ENCODE data around the gene RPL39. TPM values are rescaled to one million over a fixed set of nuclear protein-coding genes. Genes with fewer than 3 reads are reported as not detected.
"Not testable (repeated sequence)": the region's sequence is repeated elsewhere in the genome, so short reads cannot be mapped to it uniquely, and the experiment has no call there.

RPL39 gene
- total RNA-seq, 1 donor from 2014 or later: 1,088 TPM

- TF ChIP-seq CTCF (IDR thresholded peaks at IDR 0.05; ENCODE audit: partially characterized antibody, unreplicated experiment): no peak
- H3K36me3 Mint-ChIP-seq (ENCODE audit: unreplicated experiment): no peaks in the 10 kb centered on the region
- H3K9me3 Mint-ChIP-seq (ENCODE audit: unreplicated experiment): no peaks in the 10 kb centered on the region
Measured at GRCh38 chrX:119817130-119817690, 25.8 kb upstream of the RPL39 start.

GRCh38 chrX:119816300-119816699 is 24.9 kb upstream of the RPL39 start:
- no peak overlapping the region for H3K4me3 Mint-ChIP-seq (ENCODE audit: unreplicated experiment)
- no peaks in the 10 kb centered on the region for H3K4me1 Mint-ChIP-seq (ENCODE audit: low read depth, unreplicated experiment)
- no peaks in the 10 kb centered on the region for H3K9me3 Mint-ChIP-seq (ENCODE audit: unreplicated experiment)
- no peak for TF ChIP-seq CTCF (IDR thresholded peaks at IDR 0.05; ENCODE audit: partially characterized antibody, unreplicated experiment)
- H3K36me3 Mint-ChIP-seq (ENCODE audit: unreplicated experiment): no peaks in the 10 kb centered on the region
- H3K27ac Mint-ChIP-seq (ENCODE audit: unreplicated experiment): no peak overlapping the region
- no peaks in the 10 kb centered on the region for H3K27me3 Mint-ChIP-seq (ENCODE audit: unreplicated experiment)
- DNase-seq: no peak

More at GRCh38 chrX:119817130-119817690, 25.8 kb upstream of the RPL39 start:
- no peak overlapping the region for H3K27ac Mint-ChIP-seq (ENCODE audit: unreplicated experiment)
- no peak for DNase-seq
- H3K27me3 Mint-ChIP-seq (ENCODE audit: unreplicated experiment): no peaks in the 10 kb centered on the region
- no peaks in the 10 kb centered on the region for H3K4me1 Mint-ChIP-seq (ENCODE audit: low read depth, unreplicated experiment)
- H3K4me3 Mint-ChIP-seq (ENCODE audit: unreplicated experiment): no peak overlapping the region

GRCh38 chrX:119809185-119809666 is 17.8 kb upstream of the RPL39 start:
- Mint-ChIP-seq H3K4me3 (ENCODE audit: unreplicated experiment) (no peak overlapping the region), H3K36me3 (ENCODE audit: unreplicated experiment) (no peaks in the 10 kb centered on the region), H3K27ac (ENCODE audit: unreplicated experiment) (no peak overlapping the region), H3K4me1 (ENCODE audit: low read depth, unreplicated experiment) (no peaks in the 10 kb centered on the region), H3K9me3 (ENCODE audit: unreplicated experiment) (no peaks in the 10 kb centered on the region), H3K27me3 (ENCODE audit: unreplicated experiment) (no peaks in the 10 kb centered on the region)
- no peak for TF ChIP-seq CTCF (IDR thresholded peaks at IDR 0.05; ENCODE audit: partially characterized antibody, unreplicated experiment)
- DNase-seq: no peak

GRCh38 chrX:119808461-119808860 is 17.0 kb upstream of the RPL39 start:
- not testable (repeated sequence) for H3K4me3 Mint-ChIP-seq (ENCODE audit: unreplicated experiment); H3K27me3 Mint-ChIP-seq (ENCODE audit: unreplicated experiment); DNase-seq; H3K9me3 Mint-ChIP-seq (ENCODE audit: unreplicated experiment); H3K27ac Mint-ChIP-seq (ENCODE audit: unreplicated experiment); H3K4me1 Mint-ChIP-seq (ENCODE audit: low read depth, unreplicated experiment); H3K36me3 Mint-ChIP-seq (ENCODE audit: unreplicated experiment)

GRCh38 chrX:119802546-119802945 is 11.1 kb upstream of the RPL39 start:
- H3K9me3 Mint-ChIP-seq (ENCODE audit: unreplicated experiment): no peaks in the 10 kb centered on the region
- no peak for TF ChIP-seq CTCF (IDR thresholded peaks at IDR 0.05; ENCODE audit: partially characterized antibody, unreplicated experiment)
- H3K4me1 Mint-ChIP-seq (ENCODE audit: low read depth, unreplicated experiment): no peaks in the 10 kb centered on the region
- H3K36me3 Mint-ChIP-seq (ENCODE audit: unreplicated experiment): no peaks in the 10 kb centered on the region
- peaks cover 2% of the 10 kb centered on the region for H3K27me3 Mint-ChIP-seq (ENCODE audit: unreplicated experiment)
- no peak for DNase-seq
- no peak overlapping the region for H3K27ac Mint-ChIP-seq (ENCODE audit: unreplicated experiment)
- H3K4me3 Mint-ChIP-seq (ENCODE audit: unreplicated experiment): no peak overlapping the region
